Measurements from ENCODE around the gene ASIC2. TPM values are rescaled to one million over a fixed set of nuclear protein-coding genes. Genes with fewer than 3 reads are reported as not detected.

ASIC2 gene
- 0.32 TPM for polyA plus RNA-seq (ENCODE audit: insufficient read length)

- DNase-seq (ENCODE audit: low read depth): no peak
These were observed at the start of gene ASIC2 for GRCh38 chr17:33292981-33293867. Gene ASIC2, minus strand, starts transcription at chr17:33293295.

DNA sequence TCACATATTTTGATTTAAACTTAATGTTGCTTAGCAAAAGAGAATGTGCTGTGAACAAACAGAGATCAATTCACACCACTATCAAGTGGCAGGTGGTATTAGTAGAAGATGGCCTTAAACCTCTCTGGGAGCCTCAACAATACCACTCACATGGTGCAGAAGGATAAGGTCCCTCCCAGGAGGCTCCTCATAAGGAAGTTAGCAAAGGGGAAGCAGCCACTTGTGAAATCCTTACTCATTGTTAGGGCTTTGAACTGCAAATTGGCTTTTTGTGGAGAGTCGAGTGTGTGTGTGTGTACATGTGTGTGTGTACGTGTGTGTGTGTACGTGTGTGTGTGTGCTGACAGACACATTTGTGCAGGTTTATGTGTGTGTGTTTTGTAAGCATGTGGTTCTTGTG lies 48.9 kb upstream of the ASIC2 start:
- no peak for DNase-seq (ENCODE audit: low read depth)

- no peak for DNase-seq (ENCODE audit: low read depth)
These were observed 45.1 kb upstream of the ASIC2 start for GRCh38 chr17:33338242-33338641.

- DNase-seq (ENCODE audit: low read depth): no peak
These were observed 42.5 kb upstream of the ASIC2 start for GRCh38 chr17:33335491-33336173.

DNA sequence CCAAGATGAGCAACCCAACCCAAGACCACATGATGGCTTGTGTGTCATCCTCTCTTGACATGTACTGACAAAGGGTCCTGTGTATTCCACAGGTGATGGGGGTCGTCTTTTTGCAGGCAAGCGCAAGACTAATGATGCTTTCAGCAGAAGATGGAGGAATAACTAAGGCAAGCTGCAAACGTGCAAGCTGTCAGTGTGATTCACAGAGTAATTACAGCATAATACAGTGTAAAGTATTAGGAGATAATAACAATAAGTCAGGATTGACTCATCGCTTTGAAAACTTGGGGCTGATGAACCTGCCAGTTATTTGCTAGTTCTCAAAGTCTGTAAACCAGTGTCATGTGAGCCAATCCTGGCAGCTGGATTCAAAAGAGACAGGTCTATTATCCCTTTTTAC lies 41.6 kb upstream of the ASIC2 start:
- DNase-seq (ENCODE audit: low read depth): no peak

DNA sequence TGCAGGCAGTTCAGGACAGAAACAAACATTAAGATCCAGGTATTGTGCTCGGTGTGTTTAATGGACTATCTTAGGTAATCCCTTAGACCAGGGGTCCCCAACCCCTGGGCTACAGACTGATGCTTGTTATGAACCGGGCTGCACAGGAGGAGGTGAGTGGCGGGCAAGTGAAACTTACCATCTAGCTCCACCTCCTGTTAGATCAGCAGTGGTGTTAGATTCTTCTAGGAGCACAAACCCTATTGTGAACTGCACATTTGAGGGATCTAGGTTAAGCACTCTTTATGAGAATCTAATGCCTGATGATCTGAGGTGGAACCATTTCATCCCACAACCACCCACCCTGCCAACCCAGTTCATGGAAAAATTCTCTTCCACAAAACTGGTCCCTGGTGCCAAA lies 37.8 kb upstream of the ASIC2 start:
- DNase-seq (ENCODE audit: low read depth): no peak

- no peak for DNase-seq (ENCODE audit: low read depth)
These were observed 35.0 kb upstream of the ASIC2 start for GRCh38 chr17:33328129-33328528.

GRCh38 chr17:33324736-33325135 lies 31.6 kb upstream of the ASIC2 start:
- DNase-seq (ENCODE audit: low read depth): no peak

- DNase-seq (ENCODE audit: low read depth): no peak
These were observed 29.0 kb upstream of the ASIC2 start for GRCh38 chr17:33322063-33322462.

GRCh38 chr17:33318241-33318640 lies 25.1 kb upstream of the ASIC2 start:
- no peak for DNase-seq (ENCODE audit: low read depth)

- DNase-seq (ENCODE audit: low read depth): no peak
These were observed 23.7 kb upstream of the ASIC2 start for GRCh38 chr17:33316746-33317145.

DNA sequence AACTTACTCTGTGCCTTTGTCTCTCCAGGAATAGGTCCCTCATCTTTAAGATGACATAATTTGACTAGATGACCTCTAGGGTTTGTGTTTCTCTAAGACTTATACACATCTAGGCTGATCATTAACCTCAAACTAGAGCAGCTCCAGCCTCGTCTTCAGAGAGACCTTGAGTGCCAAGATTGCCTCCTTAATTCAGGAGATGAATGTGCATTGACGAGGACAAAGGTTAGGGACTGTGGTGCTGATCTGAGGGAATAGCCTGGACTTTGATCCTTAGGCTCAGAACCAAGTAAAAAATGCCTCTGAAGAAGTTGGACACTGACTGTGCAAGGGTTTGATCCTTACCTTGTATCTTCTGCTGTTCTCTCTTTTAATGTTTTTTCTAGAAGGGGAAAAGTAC lies 17.2 kb upstream of the ASIC2 start:
- DNase-seq (ENCODE audit: low read depth): no peak

DNA sequence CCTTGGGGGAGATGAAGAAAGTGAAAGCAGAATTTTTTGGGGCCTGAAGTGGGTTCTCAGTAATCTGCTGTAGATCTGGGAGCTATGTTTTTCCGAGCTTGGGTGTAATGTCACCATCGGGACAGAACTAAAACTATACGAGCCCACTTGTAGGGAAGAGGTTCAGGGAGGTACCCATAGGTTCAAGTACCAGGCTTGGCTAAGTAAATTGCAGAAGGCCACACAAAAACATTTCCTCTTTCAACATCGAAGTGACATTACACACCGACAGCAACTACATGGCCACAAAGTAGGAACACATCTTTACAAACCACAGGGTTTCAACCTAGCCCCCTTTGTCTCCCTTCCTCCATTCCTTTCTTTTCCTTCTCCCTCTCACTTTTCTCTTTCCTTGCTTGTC lies 10.2 kb upstream of the ASIC2 start:
- no peak for DNase-seq (ENCODE audit: low read depth)

GRCh38 chr17:33302394-33302793 lies 9.3 kb upstream of the ASIC2 start:
- no peak for DNase-seq (ENCODE audit: low read depth)

- DNase-seq (ENCODE audit: low read depth): no peak
These were observed 7.1 kb upstream of the ASIC2 start for GRCh38 chr17:33300241-33300640.

- no peak for DNase-seq (ENCODE audit: low read depth)
These were observed 6.0 kb upstream of the ASIC2 start for GRCh38 chr17:33299115-33299514.

DNA sequence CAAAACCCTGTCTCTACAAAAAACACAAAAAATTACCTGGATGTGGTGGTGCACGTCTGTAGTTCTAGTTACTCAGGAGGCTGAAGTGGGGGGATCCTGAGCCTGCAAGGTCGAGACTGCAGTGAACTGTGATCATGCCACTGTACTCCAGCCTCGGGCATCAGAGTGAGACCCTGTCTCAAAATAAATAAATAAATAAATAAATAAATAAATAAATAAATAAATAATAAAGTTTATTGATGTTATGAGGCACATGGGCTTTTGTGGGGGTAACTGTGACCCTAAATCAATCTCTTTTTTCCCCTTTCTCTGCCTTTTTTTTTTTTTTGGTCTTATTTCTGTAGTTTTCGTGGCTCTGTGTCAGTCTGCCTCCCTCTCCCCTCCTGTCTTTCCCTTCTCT lies 4.5 kb upstream of the ASIC2 start:
- no peak for DNase-seq (ENCODE audit: low read depth)

GRCh38 chr17:33294994-33295393 lies 1.9 kb upstream of the ASIC2 start:
- DNase-seq (ENCODE audit: low read depth): no peak

GRCh38 chr17:33292201-33292980 lies 704 bp downstream of the ASIC2 start:
- no peak for DNase-seq (ENCODE audit: low read depth)

DNA sequence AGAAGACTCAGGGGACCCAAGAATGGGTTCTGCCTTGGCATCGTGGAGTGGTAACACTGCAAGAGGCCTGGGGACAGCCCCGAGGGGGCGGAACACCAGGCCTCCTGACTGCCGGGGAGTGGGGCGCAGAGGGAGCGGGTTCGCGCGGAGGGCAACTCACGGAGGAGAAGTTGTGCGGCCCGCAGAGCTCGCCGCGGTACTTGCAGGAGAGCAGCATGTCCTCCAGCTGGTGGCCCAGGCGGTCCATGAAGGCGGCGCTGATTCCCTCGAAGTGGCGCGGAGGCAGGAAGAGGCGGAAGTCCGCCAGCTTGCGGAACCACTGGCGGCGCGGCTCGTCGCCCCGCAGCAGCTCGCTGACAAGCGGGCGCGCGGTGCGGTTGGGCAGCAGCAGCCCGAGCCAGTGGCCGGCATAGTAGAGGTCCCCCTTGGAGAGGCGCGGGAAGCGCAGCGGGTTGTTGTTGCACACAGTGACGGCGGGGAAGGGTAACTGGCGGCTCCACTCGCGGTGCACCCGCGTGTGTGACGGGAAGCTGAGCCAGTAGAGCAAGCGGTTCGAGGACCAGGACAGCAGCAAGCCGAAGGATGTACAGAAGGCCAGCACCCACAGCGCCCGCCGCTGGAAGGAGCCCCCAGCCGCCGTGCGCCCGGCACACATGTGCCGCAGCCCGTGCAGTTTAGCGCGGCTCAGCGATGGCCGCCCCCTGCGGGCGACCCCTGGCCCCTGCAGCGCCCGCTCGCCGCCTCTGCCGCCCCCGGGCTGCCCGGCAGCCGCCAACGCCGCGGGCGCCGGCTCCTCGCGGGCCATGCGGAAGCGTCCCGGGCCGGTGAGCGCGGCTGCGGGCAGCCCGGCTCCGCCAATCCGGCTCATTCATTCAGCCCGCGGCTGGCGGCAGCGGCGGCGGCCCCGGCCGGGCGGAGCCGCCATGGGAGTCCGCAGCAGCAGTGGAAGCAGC lies 1.6 kb downstream of the ASIC2 start:
- DNase-seq (ENCODE audit: low read depth): no peak

DNA sequence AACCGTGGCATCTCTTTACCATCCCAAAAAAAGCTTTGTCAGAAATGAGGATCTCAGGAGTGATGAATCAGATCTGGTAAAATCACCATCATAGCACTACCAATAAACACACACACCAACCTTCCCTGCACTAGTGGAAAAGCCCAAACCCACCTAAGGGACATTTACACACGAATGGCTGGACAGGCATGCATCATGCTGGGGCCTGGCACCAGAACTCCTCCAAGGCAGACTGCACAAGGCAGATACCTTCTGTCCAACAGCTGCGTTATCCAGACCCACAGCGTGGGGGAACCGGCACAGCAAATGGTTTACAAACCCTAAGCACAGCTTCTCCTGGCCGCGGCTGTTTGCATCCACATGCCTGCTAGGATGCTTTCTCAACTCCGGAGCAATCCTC lies 2.8 kb downstream of the ASIC2 start:
- DNase-seq (ENCODE audit: low read depth): no peak
